ENCODE measurements around the gene UGT1A1.

UGT1A1 gene

DNA sequence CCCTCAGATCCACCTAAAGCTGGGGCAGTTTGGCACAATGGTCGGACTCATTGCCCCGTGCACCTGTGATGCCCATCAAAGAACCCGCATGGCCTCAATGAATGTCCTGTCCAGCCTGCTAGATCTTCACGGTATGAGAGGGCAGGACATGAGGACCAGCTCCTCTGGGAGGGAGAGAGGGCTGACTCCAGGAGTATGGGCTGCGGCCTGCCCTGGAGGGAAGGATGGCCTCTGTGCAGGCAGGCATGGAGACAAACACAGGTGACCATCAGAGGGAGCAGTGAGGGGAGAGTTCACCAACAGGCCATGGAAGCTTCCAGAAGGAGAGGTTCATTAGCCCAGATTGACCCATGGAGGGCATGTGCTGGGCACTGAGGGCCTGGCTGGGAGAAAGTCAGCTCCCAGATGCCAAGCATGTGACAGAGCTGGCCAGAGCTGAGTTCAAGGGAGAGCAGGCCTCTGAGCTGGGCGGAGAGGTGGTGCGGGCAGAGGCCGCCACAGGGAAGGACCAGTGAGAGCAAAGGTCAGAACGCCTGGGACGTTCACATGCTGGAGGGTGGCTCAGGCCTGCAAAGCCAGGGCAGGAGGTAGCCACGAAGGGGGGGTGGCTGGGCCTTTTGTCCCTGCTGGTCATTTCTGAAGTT is 58.0 kb downstream of the UGT1A1 start:
- DNase-seq, result no peak

DNA sequence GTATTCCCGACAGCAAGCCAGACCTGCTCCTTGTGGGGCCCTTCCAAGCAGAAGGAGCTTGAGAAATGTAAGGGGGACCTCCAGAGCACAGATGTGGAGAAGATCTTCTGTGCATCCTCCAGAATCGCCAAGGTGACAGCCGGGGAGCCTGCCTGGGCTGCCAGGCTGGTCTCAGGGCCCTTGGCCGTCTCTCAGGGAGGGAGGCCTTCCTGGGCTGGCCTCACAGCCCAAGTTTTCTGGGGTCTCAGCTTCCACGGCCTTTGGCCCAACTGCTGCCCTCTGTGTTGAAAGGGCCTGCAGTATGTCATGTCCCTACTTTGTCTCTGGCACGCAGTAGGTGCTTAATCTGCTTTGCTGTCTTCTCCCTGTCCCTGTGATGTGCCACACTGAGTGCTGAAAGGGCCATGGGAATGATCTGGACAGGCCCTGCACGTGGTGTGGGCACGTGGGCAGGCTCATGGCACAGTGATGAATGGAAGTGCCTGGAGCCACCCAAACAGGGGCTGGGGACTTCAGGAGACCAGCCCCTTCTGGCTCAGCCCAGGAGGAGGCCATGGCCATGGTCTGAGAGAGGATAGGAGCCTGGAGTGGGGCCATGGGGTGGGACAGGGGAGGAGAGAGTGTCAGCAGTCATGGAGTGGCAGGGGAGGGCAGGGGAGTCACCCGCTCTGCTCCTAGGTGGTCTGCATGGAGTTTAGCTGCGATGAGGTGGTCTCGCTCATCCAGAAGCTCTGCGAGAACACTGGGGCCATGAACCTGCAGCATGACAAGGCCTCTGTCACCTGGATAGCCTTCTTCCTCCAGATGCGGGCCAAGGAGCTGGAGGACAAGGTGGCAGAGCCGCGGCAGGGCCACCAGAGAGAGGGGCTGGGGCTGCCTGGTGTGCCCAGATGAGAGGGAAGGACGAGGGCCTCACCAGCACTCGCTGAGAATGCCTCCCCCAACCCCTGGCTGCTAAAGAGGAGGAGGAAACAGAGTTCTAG is 58.9 kb downstream of the UGT1A1 start:
- no peak for DNase-seq

DNA sequence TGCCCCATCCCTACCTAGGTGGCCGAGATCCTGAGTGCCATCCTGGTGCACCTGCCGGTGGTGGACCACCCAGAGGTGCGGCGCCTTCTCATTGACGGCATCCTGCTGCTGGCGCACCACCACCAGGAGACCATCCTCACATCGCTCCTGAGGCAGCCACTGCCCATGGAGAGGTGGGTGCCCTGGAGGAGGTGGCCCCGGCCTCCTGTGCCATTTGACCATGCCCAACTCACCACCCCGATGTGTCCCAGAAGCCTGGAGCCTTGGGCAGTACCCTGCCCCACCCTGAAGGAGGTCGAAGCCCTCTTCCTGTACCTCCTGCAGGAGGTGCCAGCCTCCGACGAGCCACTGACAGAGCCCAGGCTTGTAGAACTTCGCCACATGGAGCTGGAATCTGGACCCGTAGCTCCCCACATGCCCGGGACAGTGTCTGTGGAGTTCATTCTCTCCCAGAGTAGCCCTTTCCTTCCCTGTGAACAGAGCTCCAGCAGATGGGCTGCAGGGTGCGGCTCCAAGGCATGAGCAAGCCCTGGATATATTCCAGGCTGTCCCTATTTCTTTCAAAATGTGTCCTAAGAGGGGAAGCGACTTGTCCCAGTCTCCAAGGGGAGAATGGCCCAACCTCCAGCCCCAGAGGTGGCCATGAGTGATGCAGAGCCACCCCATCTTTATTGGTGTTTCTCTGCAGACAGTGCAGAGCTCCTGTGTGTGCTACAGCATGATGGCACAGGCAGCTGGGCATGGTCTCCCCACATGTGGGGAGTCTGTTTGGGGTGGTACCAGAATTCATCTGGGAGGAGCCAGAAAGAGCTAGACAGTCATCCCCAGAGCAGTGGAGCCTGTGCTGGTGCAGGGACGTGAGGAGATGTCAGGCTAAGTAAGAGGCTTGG is 60.1 kb downstream of the UGT1A1 start:
- no peak for DNase-seq

DNA sequence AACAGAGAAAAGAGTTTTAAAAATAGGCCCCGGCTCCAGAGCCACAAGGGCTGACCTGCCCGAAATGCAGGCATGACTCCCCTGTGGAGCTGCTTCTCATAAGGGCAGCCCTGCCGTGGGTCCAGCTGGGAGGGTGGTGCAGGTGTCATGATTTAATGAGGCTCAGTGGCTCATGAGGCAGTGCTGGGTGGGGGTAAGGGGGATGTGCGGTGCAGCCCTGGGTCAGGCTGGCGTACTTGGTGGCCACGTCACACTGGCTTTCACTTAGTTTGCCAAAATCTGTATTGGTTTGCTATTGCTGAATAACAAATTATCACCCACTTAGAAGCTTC is 60.7 kb downstream of the UGT1A1 start:
- DNase-seq, result no peak

DNA sequence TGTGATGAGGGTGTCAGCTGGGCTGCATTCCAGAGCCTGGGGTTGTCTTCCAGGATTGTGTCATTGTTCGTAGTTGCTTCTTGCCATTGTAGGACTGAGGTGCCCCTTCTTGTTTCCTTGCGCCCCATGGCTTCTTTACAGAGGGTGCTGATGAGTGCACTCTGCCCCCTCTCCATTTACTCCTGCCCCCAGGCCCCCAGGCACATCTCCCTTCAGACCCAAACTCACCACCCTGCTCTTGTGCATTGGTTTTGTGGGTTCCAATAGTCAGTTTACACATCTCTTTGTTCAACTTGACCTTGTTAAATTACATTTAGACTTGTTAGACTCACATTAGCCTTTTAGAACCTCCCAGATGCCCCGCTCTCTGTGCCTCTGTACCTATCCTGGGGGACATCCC is 61.1 kb downstream of the UGT1A1 start:
- no peak for DNase-seq

DNA sequence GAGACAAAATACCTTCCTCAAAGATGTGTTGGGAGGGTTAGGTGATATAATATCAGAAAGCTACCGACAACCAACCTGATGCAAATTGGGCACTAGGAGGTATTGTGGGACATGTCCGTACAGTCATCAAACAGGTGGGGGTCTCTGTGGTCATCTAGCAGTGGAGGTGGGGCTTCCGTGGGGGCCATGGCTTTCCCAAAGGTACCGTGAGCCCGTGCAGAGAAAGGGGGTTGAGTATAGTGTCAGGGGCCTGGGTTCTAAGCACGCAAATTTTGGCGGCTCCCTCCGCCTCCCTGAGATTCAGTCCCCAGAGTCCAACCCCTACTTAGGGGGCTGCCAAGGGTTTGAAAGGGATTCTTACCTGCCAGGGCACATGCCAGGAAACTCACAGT is 61.6 kb downstream of the UGT1A1 start:
- no peak for DNase-seq

DNA sequence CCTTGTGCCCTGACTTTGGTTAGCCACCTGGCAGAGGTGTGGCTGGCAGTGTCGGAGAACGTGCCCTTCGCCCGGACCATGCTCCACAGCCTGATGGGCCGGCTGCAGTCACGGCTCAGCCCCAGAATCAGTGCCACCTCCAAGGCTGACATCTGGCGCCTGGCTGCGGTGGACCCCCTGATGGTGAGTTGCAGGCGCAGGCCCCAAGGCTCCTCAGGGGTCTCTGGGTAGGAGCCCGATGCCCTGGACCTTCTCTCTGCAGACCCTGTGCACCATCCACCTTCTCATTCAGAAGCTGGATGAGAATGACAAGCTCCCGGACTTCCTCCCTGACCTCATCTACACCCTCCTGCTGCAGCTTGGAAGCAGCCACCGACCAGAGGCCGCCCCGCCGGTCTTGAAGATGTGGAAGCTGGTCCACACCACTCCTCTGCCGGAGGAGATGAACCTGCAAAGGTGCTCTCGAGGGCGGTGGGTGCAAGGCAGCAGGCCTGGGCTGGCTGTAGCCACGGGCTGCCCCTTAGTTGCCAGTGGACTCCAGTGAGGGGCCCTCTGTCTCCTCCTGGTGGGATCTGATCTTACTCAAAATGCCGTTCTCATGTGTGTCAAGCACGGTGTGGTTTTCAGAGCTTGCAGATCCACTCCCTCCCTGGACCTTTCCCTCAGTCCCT is 62.2 kb downstream of the UGT1A1 start:
- DNase-seq, result no peak
